Measurements from ENCODE around the gene ZMYND8.

- TF ChIP-seq CTCF (IDR thresholded peaks at IDR 0.05) (no peak), ZFX (IDR thresholded peaks at IDR 0.05; ENCODE audit: borderline replicate concordance) (no peak)
Measured at GRCh38 chr20:47228654-47229053, 127.8 kb downstream of the ZMYND8 start.
